Activated naive CD4-positive, alpha-beta T cell treated with anti-CD3 and anti-CD28 coated beads, Interleukin-2, amount 50 U/mL, for 16 hours (primary cell): ENCODE results near the gene KCNN1.
A peak's percentile ranks its signal among the peaks of the same experiment; 100 is the strongest.
"Not testable (repeated sequence)": the region's sequence is repeated elsewhere in the genome, so short reads cannot be mapped to it uniquely, and the experiment has no call there.

ENCODE experiments used
- DNase-seq: peaks from one replicate; pipeline ENCODE4 v3.0.0-alpha.2; 2020

The KCNN1 gene

GRCh38 chr19:17969096-17969792, 2.3 kb downstream of the KCNN1 start:
- no peak for DNase-seq

- DNase-seq: no peak
Measured at GRCh38 chr19:17972230-17972629, 5.3 kb downstream of the KCNN1 start.

- DNase-seq: no peak
Measured at GRCh38 chr19:17973759-17974158, 6.9 kb downstream of the KCNN1 start.

- no peak for DNase-seq
Measured at GRCh38 chr19:17974551-17974950, 7.6 kb downstream of the KCNN1 start.

- DNase-seq: no peak
Measured at GRCh38 chr19:17975032-17975431, 8.1 kb downstream of the KCNN1 start.

GRCh38 chr19:17977021-17977420, 10.1 kb downstream of the KCNN1 start:
- DNase-seq: no peak

GRCh38 chr19:17977488-17977887, 10.6 kb downstream of the KCNN1 start:
- DNase-seq: no peak

- DNase-seq: no peak
Measured at GRCh38 chr19:17981611-17982010, 14.7 kb downstream of the KCNN1 start.

GRCh38 chr19:17982430-17982829, 15.5 kb downstream of the KCNN1 start:
- DNase-seq: no peak

GRCh38 chr19:17985037-17985818, 18.3 kb downstream of the KCNN1 start:
- no peak for DNase-seq

GRCh38 chr19:17986569-17986968, 19.7 kb downstream of the KCNN1 start:
- not testable (repeated sequence) for DNase-seq

- no peak for DNase-seq
Measured at GRCh38 chr19:17988161-17988560, 21.3 kb downstream of the KCNN1 start.

- no peak for DNase-seq
Measured at GRCh38 chr19:17989425-17990094, 22.7 kb downstream of the KCNN1 start.

GRCh38 chr19:17993076-17993813, 26.3 kb downstream of the KCNN1 start:
- no peak for DNase-seq

GRCh38 chr19:17996826-17997316, 30.0 kb downstream of the KCNN1 start:
- peak; percentile 83 for DNase-seq

GRCh38 chr19:17997969-17998826, 31.3 kb downstream of the KCNN1 start:
- no peak for DNase-seq

GRCh38 chr19:17998827-17999150, 31.9 kb downstream of the KCNN1 start:
- no peak for DNase-seq

- no peak for DNase-seq
Measured at GRCh38 chr19:17999684-18000479, 33.0 kb downstream of the KCNN1 start.

GRCh38 chr19:18000480-18000914, 33.6 kb downstream of the KCNN1 start:
- DNase-seq: no peak

- DNase-seq: peak; percentile 86
Measured at GRCh38 chr19:18000915-18001776, 34.2 kb downstream of the KCNN1 start.
